ENCODE results near the gene CCN5. TPM values are rescaled to one million over a fixed set of nuclear protein-coding genes. Genes with fewer than 3 reads are reported as not detected.

The CCN5 gene
- total RNA-seq, 1 experiment from 2014 or later: 0.37 TPM

GRCh38 chr20:44716309-44717106, 1.3 kb downstream of the CCN5 start (continued):
- TF ChIP-seq ZNF281 (CRISPR knock-in tag; IDR thresholded peaks at IDR 0.05) (no peak), NR2C2 (CRISPR knock-in tag; IDR thresholded peaks at IDR 0.05) (no peak), ZBTB43 (CRISPR knock-in tag; IDR thresholded peaks at IDR 0.05) (no peak), ZNF512 (CRISPR knock-in tag; IDR thresholded peaks at IDR 0.05; ENCODE audit: borderline replicate concordance) (no peak), ATF2 (CRISPR knock-in tag; IDR thresholded peaks at IDR 0.05; ENCODE audit: borderline replicate concordance, low read depth) (no peak), ERG (CRISPR knock-in tag; IDR thresholded peaks at IDR 0.05) (no peak), AR (CRISPR knock-in tag; IDR thresholded peaks at IDR 0.05) (no peak), USF1 (CRISPR knock-in tag; IDR thresholded peaks at IDR 0.05) (no peak), HMGXB4 (CRISPR knock-in tag; IDR thresholded peaks at IDR 0.05) (no peak)
